Loucy (cell line): ENCODE results near the gene TLR8.

ENCODE experiments used
- CTCF ChIP-seq: fragments of 200-600 bp; sonication (generic); conservative IDR thresholded peaks from 2 replicates; pipeline ENCODE4 v1.5.1; 2014; ENCODE audit warnings: mild to moderate bottlenecking, antibody characterized with exemption, low read length
- EZH2phosphoT487 ChIP-seq: fragments of 200-600 bp; IDR thresholded peaks from 2 replicates; pipeline ENCODE4 v1.6.1; 2018; ENCODE audit warnings: antibody characterized with exemption, mild to moderate bottlenecking, moderate library complexity, borderline replicate concordance

GRCh38 chrX:12898073-12898472 lies 8.3 kb upstream of the TLR8 start:
- TF ChIP-seq CTCF (no peak), EZH2phosphoT487 (no peak)
